Loucy (cell line): ENCODE data around the gene TELO2.

ENCODE experiments used
- H2AFZ ChIP-seq: fragments of 200-600 bp; sonication (generic); 2 replicates; pipeline ENCODE4 v1.6.0; 2016; ENCODE audit warnings: antibody characterized with exemption, mild to moderate bottlenecking, low read length, moderate library complexity
- H3F3A ChIP-seq: fragments of 200-600 bp; 2 replicates; pipeline ENCODE4 v1.6.0; 2016; ENCODE audit warnings: antibody characterized with exemption, low read depth, mild to moderate bottlenecking
- H3K27me3 ChIP-seq: fragments of 200-600 bp; sonication (generic); 2 replicates; pipeline ENCODE4 v1.6.1; 2014; ENCODE audit warnings: low read length, mild to moderate bottlenecking; ENCODE audit not compliant: insufficient read depth, poor library complexity, severe bottlenecking
- H3K36me3 ChIP-seq: fragments of 200-600 bp; sonication (generic); 2 replicates; pipeline ENCODE4 v1.6.1; 2016; ENCODE audit warnings: low read length; ENCODE audit not compliant: insufficient read depth
- H3K4me1 ChIP-seq: fragments of 200-600 bp; sonication (generic); 2 replicates; pipeline ENCODE4 v1.5.1; 2014; ENCODE audit warnings: low read length, mild to moderate bottlenecking; ENCODE audit not compliant: insufficient read depth, poor library complexity, severe bottlenecking
- H3K4me2 ChIP-seq: fragments of 200-600 bp; sonication (generic); 2 replicates; pipeline ENCODE4 v1.6.0; 2014; ENCODE audit warnings: antibody characterized with exemption, low read length, low read depth, mild to moderate bottlenecking; ENCODE audit not compliant: poor library complexity, severe bottlenecking
- H3K4me3 ChIP-seq: fragments of 200-600 bp; sonication (generic); 2 replicates; pipeline ENCODE4 v1.5.1; 2014; ENCODE audit warnings: low read length, mild to moderate bottlenecking, mixed read lengths; ENCODE audit not compliant: poor library complexity, severe bottlenecking
- H3K79me2 ChIP-seq: fragments of 200-600 bp; sonication (generic); 2 replicates; pipeline ENCODE4 v1.6.1; 2014; ENCODE audit warnings: low read length; ENCODE audit not compliant: insufficient read depth
- H3K9ac ChIP-seq: fragments of 200-600 bp; sonication (generic); 2 replicates; pipeline ENCODE4 v1.6.0; 2014; ENCODE audit warnings: mild to moderate bottlenecking, low read depth, low read length, moderate library complexity; ENCODE audit not compliant: poor library complexity, severe bottlenecking
- H3K9me2 ChIP-seq: fragments of 200-600 bp; sonication (generic); replicated peaks from 2 replicates; pipeline ENCODE4 v1.6.1; 2016; ENCODE audit warnings: low read depth, low read length, mixed read lengths
- H3K9me3 ChIP-seq: fragments of 200-600 bp; sonication (generic); 2 replicates; pipeline ENCODE4 v1.6.1; 2014; ENCODE audit warnings: mild to moderate bottlenecking, antibody characterized with exemption, low read length, low read depth; ENCODE audit not compliant: insufficient read depth
- H4K20me1 ChIP-seq: fragments of 200-600 bp; sonication (generic); 2 replicates; pipeline ENCODE4 v1.6.0; 2014; ENCODE audit warnings: antibody characterized with exemption, low read length, mild to moderate bottlenecking; ENCODE audit not compliant: insufficient read depth, poor library complexity, severe bottlenecking
- CTCF ChIP-seq: fragments of 200-600 bp; sonication (generic); conservative IDR thresholded peaks from 2 replicates; pipeline ENCODE4 v1.5.1; 2014; ENCODE audit warnings: mild to moderate bottlenecking, antibody characterized with exemption, low read length
- EZH2phosphoT487 ChIP-seq: fragments of 200-600 bp; IDR thresholded peaks from 2 replicates; pipeline ENCODE4 v1.6.1; 2018; ENCODE audit warnings: antibody characterized with exemption, mild to moderate bottlenecking, moderate library complexity, borderline replicate concordance

Gene TELO2

DNA sequence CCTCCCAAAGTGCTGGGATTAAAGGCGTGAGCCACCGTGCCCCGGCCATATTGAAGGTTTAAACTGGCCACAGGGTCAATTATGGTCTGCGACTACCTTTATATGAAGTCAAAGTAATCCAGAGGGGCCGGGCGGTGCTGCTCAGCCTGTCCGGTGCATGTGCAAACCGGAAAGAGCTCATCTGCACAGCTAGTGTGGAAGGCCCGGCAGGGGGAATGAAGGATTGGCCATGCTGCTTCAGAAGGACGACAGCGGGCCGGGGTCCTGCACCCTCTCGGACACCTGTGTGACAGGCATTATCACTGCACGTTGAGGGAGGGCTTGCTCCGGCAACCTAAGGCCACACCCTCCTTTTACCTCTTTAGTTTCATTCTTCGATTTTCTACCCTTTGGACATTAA is 63.9 kb downstream of the TELO2 start:
- H3K79me2 ChIP-seq = no peaks in the 10 kb centered on the region
- no peak overlapping the region for H3K4me2 ChIP-seq
- no peak overlapping the region for H3K9ac ChIP-seq
- no peaks in the 10 kb centered on the region for H4K20me1 ChIP-seq
- H3F3A ChIP-seq = no peaks in the 10 kb centered on the region
- TF ChIP-seq EZH2phosphoT487 (no peak), CTCF (no peak)
- no peaks in the 10 kb centered on the region for H3K9me3 ChIP-seq
- no peaks in the 10 kb centered on the region for H3K27me3 ChIP-seq
- no peak overlapping the region for H2AFZ ChIP-seq
- H3K4me3 ChIP-seq = no peak overlapping the region
- no peaks in the 10 kb centered on the region for H3K36me3 ChIP-seq
- H3K4me1 ChIP-seq = peaks cover 10% of the 10 kb centered on the region
- H3K9me2 ChIP-seq = no peaks in the 10 kb centered on the region

- H3K27me3 ChIP-seq = no peaks in the 10 kb centered on the region
- no peaks in the 10 kb centered on the region for H3K9me2 ChIP-seq
- no peak overlapping the region for H2AFZ ChIP-seq
- H3K79me2 ChIP-seq = no peaks in the 10 kb centered on the region
- H3F3A ChIP-seq = no peaks in the 10 kb centered on the region
- H4K20me1 ChIP-seq = no peaks in the 10 kb centered on the region
- H3K9ac ChIP-seq = no peak overlapping the region
- TF ChIP-seq CTCF (no peak), EZH2phosphoT487 (no peak)
- H3K4me3 ChIP-seq = no peak overlapping the region
- H3K9me3 ChIP-seq = no peaks in the 10 kb centered on the region
- H3K4me2 ChIP-seq = no peak overlapping the region
- no peaks in the 10 kb centered on the region for H3K36me3 ChIP-seq
- H3K4me1 ChIP-seq = peaks cover 10% of the 10 kb centered on the region
These were observed 64.4 kb downstream of the TELO2 start for GRCh38 chr16:1557576-1557975.

DNA sequence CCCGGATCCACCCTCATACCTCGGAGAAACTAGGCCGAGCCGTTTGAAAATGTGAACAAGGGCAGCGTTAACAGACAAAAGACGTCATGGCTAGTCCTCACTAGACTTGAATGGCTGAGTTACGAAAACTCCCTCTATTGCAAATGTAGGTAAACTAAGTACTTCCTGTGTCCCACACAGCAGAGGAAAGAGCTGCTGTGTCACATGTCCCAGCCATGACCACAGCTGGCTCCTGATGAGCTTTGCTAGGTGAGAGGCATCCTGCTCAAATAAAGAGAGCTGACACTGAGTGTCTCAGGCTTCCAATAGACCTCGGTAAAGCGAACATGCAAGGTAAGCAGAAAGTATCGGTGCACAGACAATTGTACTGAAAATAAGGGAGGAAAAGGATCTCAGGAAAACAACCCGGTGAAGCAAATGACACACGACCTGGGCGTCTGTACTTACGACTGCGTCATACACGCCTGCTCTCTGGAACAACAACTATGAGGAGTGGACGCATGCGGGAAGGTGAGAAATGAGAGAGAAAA is 66.4 kb downstream of the TELO2 start:
- no peaks in the 10 kb centered on the region for H3K9me2 ChIP-seq
- H3K9ac ChIP-seq = no peak overlapping the region
- no peak overlapping the region for H2AFZ ChIP-seq
- H3K4me1 ChIP-seq = peaks cover 10% of the 10 kb centered on the region
- H3K79me2 ChIP-seq = no peaks in the 10 kb centered on the region
- H4K20me1 ChIP-seq = no peaks in the 10 kb centered on the region
- no peak overlapping the region for H3K4me3 ChIP-seq
- H3F3A ChIP-seq = no peaks in the 10 kb centered on the region
- no peaks in the 10 kb centered on the region for H3K27me3 ChIP-seq
- H3K4me2 ChIP-seq = peak overlapping the region; percentile 28
- TF ChIP-seq CTCF = no peak
- no peak for TF ChIP-seq EZH2phosphoT487
- no peaks in the 10 kb centered on the region for H3K9me3 ChIP-seq
- no peaks in the 10 kb centered on the region for H3K36me3 ChIP-seq
